H1 (cell line): ENCODE data around the gene OR11A1. TPM values are rescaled to one million over a fixed set of nuclear protein-coding genes. Genes with fewer than 3 reads are reported as not detected.

Source experiments
- ASH2L ChIP-seq: fragments of 200-600, 300-600 bp; sonication (generic); IDR thresholded peaks from one replicate; pipeline ENCODE4 v1.7.1; 2017; ENCODE audit warnings: low read length
- JUN ChIP-seq: IDR thresholded peaks from 2 replicates; pipeline ENCODE4 v1.6.1; 2011; ENCODE audit warnings: low read depth, mild to moderate bottlenecking, improper control_type of control experiment, low read length
- MAX ChIP-seq: IDR thresholded peaks from 2 replicates; pipeline ENCODE4 v1.6.1; 2012; ENCODE audit warnings: inconsistent platforms
- NRF1 ChIP-seq: IDR thresholded peaks from 2 replicates; pipeline ENCODE4 v1.6.1; 2011; ENCODE audit warnings: mild to moderate bottlenecking, low read depth, low read length, improper control_type of control experiment
- RFX5 ChIP-seq: IDR thresholded peaks from 2 replicates; pipeline ENCODE4 v1.6.1; 2011; ENCODE audit warnings: low read depth, low read length, improper control_type of control experiment, borderline replicate concordance
- SRF ChIP-seq: IDR thresholded peaks from 2 replicates; pipeline ENCODE4 v1.6.1; 2011; ENCODE audit warnings: mild to moderate bottlenecking, low read depth, low read length, moderate library complexity
- YY1 ChIP-seq: IDR thresholded peaks from 2 replicates; pipeline ENCODE4 v1.6.1; 2011; ENCODE audit warnings: low read depth, mild to moderate bottlenecking, low read length
- polyA plus RNA-seq, 7 experiments: library from polyadenylated mRNA; depleted of rRNA in 3 of 7; stranded (reverse) in 5 of 7; unstranded in 2 of 7; fragments of >200 nt in 5 of 7; fragments of 200-250 nt in 2 of 7; gene quantifications; 1 replicate in 5 of 7; 2 replicates in 1 of 7; 4 replicates in 1 of 7; pipeline versions ENCODE4 v1.2.1 to v1.2.3, GENCODE V29; 2011 to 2013; ENCODE audit warnings: missing spikeins in 2 of 7, mixed read lengths in 2 of 7
- total RNA-seq: library from RNA; stranded (reverse); fragmentation: NEBNext Ultra II Directional; extraction: Animal tissue kit (Norgen Biotek cat#: 25700); gene quantifications from 2 replicates; pipeline ENCODE4 v1.2.1, GENCODE V29; 2021

The OR11A1 gene
- total and polyA plus RNA-seq, 2 of the 8 experiments (the other 6 are each of a cell fraction or from before 2014, with no cell fraction given): not detected

- TF ChIP-seq SRF (no peak), RFX5 (no peak), ASH2L (no peak), MAX (no peak), YY1 (no peak), NRF1 (no peak), JUN (no peak)
These were observed at the start of gene OR11A1, which contains the start of gene OR2H1 (continued) for GRCh38 chr6:29456971-29457370.
